Endothelial cell of umbilical vein (primary cell): ENCODE data around the gene LMO7.

Experiments used
- POLR2A ChIP-seq: IDR thresholded peaks from 2 replicates; pipeline ENCODE4 v1.6.1; 2012; ENCODE audit warnings: low read depth, mild to moderate bottlenecking, control low read depth, low read length
- POLR2AphosphoS5 ChIP-seq: IDR thresholded peaks from 2 replicates; pipeline ENCODE4 v1.6.1; 2012; ENCODE audit warnings: low read depth, mild to moderate bottlenecking, control low read depth, low read length, moderate library complexity; ENCODE audit not compliant: insufficient read depth
- TF ChIP-seq, protein P1 (sequence below), 2 donors: IDR thresholded peaks; 1 replicate in 1 of 2; 2 replicates in 1 of 2; pipeline ENCODE4 v1.5.1; 2011; ENCODE audit warnings: low read length in 2 of 2, mild to moderate bottlenecking in 2 of 2, moderate library complexity in 2 of 2, control low read depth in 1 of 2, inconsistent platforms in 1 of 2, low read depth in 1 of 2; ENCODE audit not compliant: insufficient read depth in 1 of 2; ENCODE audit errors: extremely low read depth in 1 of 2

DNA sequence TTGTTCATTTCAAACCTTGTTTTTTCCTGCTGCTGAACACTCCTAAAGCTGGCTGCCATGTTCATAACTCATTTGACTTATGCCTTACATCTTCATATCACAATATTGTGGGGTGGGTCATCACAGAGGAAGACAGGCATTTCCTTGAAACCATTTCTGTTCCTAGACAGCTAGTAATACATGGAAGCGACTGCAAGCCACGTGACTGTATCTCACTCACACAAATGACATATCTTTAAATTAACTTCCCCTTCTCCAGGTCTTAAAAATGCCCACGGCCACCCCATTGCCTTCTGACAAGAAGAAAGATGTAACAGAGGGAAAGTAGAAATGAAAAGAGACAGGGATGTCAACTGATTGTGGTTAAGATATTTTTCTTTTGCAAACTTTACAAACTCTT lies 236.8 kb downstream of the LMO7 start:
- no peak for TF ChIP-seq POLR2A
- TF ChIP-seq, protein P1, sequence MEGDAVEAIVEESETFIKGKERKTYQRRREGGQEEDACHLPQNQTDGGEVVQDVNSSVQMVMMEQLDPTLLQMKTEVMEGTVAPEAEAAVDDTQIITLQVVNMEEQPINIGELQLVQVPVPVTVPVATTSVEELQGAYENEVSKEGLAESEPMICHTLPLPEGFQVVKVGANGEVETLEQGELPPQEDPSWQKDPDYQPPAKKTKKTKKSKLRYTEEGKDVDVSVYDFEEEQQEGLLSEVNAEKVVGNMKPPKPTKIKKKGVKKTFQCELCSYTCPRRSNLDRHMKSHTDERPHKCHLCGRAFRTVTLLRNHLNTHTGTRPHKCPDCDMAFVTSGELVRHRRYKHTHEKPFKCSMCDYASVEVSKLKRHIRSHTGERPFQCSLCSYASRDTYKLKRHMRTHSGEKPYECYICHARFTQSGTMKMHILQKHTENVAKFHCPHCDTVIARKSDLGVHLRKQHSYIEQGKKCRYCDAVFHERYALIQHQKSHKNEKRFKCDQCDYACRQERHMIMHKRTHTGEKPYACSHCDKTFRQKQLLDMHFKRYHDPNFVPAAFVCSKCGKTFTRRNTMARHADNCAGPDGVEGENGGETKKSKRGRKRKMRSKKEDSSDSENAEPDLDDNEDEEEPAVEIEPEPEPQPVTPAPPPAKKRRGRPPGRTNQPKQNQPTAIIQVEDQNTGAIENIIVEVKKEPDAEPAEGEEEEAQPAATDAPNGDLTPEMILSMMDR (IDR thresholded peaks at IDR 0.05; ENCODE audit: extremely low read depth in 1 of 2, insufficient read depth in 1 of 2, low read depth in 1 of 2, low read length in 2 of 2) = no peak
- no peak for TF ChIP-seq POLR2AphosphoS5
